ENCODE data around the gene SLC35F3. TPM values are rescaled to one million over a fixed set of nuclear protein-coding genes. Genes with fewer than 3 reads are reported as not detected.

The SLC35F3 gene
- total and polyA plus RNA-seq, 2 experiments from 2014 or later, result 1.0 to 3.2 TPM

DNA sequence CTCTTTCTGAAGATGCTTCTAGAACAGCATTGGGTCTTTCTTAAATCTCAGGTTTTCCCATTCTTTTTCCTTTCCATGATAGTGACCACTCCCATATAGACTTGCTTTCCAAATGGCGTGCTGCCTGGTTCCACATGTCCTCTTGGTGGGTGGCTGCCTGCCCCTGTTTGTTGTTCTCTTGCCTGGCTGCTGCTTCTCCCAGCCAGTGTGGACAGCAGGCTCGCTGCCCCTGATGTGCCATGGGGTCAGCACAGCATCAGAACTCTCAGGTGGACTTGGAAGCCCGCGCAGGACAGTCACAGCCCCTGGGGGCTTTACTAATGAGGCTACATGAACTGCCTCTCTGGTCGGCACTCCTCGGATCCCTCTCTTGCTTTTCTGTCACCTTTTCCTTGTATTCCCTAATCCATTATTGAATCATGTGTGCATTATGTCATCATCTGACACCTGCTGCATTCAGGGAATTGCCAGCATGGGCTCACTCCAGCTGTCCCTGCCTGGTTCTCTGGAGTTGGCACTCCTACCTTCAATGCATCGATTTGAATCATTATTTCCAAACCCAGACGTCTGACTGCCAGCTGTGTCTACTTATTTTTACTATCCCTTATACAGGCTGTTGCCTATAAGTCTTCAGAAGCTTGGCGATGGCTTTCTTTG, 368.3 kb downstream of the SLC35F3 start:
- no peaks in the 10 kb centered on the region for H3K79me2 ChIP-seq (replicated peaks; ENCODE audit: insufficient read depth)
- no peaks in the 10 kb centered on the region for H3K36me3 ChIP-seq (ENCODE audit: insufficient read depth)
- H3K9me2 ChIP-seq (ENCODE audit: insufficient read depth), result no peaks in the 10 kb centered on the region
- Mint-ChIP-seq H3K27me3 (ENCODE audit: insufficient read depth, low read depth, poor library complexity) (no peaks in the 10 kb centered on the region), H3K9me3 (peaks cover 11% of the 10 kb centered on the region; the same call in 1 of the 3 replicates), H3K27ac (no peak overlapping the region), H3K4me1 (no peaks in the 10 kb centered on the region), H3K4me3 (no peak overlapping the region), H3K36me3 (ENCODE audit: low read depth) (no peaks in the 10 kb centered on the region; the same call in 2 of the 3 replicates)
- H3K4me2 ChIP-seq, result no peak overlapping the region
- no peak for TF ChIP-seq EZH2 (IDR thresholded peaks at IDR 0.05; ENCODE audit: low read depth, unreplicated experiment)
- TF ChIP-seq ZNF114 (CRISPR knock-in tag; IDR thresholded peaks at IDR 0.05), result no peak
- no peak for TF ChIP-seq EZH2phosphoT487 (IDR thresholded peaks at IDR 0.05; ENCODE audit: unreplicated experiment)
- TF ChIP-seq, protein P1, sequence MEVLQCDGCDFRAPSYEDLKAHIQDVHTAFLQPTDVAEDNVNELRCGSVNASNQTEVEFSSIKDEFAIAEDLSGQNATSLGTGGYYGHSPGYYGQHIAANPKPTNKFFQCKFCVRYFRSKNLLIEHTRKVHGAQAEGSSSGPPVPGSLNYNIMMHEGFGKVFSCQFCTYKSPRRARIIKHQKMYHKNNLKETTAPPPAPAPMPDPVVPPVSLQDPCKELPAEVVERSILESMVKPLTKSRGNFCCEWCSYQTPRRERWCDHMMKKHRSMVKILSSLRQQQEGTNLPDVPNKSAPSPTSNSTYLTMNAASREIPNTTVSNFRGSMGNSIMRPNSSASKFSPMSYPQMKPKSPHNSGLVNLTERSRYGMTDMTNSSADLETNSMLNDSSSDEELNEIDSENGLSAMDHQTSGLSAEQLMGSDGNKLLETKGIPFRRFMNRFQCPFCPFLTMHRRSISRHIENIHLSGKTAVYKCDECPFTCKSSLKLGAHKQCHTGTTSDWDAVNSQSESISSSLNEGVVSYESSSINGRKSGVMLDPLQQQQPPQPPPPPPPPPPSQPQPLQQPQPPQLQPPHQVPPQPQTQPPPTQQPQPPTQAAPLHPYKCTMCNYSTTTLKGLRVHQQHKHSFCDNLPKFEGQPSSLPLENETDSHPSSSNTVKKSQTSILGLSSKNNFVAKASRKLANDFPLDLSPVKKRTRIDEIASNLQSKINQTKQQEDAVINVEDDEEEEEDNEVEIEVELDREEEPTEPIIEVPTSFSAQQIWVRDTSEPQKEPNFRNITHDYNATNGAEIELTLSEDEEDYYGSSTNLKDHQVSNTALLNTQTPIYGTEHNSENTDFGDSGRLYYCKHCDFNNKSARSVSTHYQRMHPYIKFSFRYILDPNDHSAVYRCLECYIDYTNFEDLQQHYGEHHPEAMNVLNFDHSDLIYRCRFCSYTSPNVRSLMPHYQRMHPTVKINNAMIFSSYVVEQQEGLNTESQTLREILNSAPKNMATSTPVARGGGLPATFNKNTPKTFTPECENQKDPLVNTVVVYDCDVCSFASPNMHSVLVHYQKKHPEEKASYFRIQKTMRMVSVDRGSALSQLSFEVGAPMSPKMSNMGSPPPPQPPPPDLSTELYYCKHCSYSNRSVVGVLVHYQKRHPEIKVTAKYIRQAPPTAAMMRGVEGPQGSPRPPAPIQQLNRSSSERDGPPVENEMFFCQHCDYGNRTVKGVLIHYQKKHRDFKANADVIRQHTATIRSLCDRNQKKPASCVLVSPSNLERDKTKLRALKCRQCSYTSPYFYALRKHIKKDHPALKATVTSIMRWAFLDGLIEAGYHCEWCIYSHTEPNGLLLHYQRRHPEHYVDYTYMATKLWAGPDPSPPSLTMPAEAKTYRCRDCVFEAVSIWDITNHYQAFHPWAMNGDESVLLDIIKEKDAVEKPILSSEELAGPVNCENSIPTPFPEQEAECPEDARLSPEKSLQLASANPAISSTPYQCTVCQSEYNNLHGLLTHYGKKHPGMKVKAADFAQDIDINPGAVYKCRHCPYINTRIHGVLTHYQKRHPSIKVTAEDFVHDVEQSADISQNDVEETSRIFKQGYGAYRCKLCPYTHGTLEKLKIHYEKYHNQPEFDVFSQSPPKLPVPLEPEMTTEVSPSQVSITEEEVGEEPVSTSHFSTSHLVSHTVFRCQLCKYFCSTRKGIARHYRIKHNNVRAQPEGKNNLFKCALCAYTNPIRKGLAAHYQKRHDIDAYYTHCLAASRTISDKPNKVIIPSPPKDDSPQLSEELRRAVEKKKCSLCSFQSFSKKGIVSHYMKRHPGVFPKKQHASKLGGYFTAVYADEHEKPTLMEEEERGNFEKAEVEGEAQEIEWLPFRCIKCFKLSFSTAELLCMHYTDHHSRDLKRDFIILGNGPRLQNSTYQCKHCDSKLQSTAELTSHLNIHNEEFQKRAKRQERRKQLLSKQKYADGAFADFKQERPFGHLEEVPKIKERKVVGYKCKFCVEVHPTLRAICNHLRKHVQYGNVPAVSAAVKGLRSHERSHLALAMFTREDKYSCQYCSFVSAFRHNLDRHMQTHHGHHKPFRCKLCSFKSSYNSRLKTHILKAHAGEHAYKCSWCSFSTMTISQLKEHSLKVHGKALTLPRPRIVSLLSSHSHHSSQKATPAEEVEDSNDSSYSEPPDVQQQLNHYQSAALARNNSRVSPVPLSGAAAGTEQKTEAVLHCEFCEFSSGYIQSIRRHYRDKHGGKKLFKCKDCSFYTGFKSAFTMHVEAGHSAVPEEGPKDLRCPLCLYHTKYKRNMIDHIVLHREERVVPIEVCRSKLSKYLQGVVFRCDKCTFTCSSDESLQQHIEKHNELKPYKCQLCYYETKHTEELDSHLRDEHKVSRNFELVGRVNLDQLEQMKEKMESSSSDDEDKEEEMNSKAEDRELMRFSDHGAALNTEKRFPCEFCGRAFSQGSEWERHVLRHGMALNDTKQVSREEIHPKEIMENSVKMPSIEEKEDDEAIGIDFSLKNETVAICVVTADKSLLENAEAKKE (CRISPR knock-in tag; IDR thresholded peaks at IDR 0.05), result no peak
- TF ChIP-seq REST (IDR thresholded peaks at IDR 0.05; ENCODE audit: unreplicated experiment), result no peak
- no peak for TF ChIP-seq NANOG (IDR thresholded peaks at IDR 0.05; ENCODE audit: borderline replicate concordance)
- no peak for TF ChIP-seq CREB1 (CRISPR knock-in tag; IDR thresholded peaks at IDR 0.05; ENCODE audit: low read depth)
- TF ChIP-seq, protein P2, sequence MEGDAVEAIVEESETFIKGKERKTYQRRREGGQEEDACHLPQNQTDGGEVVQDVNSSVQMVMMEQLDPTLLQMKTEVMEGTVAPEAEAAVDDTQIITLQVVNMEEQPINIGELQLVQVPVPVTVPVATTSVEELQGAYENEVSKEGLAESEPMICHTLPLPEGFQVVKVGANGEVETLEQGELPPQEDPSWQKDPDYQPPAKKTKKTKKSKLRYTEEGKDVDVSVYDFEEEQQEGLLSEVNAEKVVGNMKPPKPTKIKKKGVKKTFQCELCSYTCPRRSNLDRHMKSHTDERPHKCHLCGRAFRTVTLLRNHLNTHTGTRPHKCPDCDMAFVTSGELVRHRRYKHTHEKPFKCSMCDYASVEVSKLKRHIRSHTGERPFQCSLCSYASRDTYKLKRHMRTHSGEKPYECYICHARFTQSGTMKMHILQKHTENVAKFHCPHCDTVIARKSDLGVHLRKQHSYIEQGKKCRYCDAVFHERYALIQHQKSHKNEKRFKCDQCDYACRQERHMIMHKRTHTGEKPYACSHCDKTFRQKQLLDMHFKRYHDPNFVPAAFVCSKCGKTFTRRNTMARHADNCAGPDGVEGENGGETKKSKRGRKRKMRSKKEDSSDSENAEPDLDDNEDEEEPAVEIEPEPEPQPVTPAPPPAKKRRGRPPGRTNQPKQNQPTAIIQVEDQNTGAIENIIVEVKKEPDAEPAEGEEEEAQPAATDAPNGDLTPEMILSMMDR (conservative IDR thresholded peaks at IDR 0.05; ENCODE audit: low read depth in 2 of 2), result no peak
- no peak for TF ChIP-seq POLR2AphosphoS5 (IDR thresholded peaks at IDR 0.05; ENCODE audit: low read depth)
- TF ChIP-seq JUNB (IDR thresholded peaks at IDR 0.05; ENCODE audit: unreplicated experiment), result no peak
- no peak for TF ChIP-seq STAT1 (IDR thresholded peaks at IDR 0.05; ENCODE audit: unreplicated experiment)
- TF ChIP-seq ZNF331 (CRISPR knock-in tag; IDR thresholded peaks at IDR 0.05; ENCODE audit: low read depth), result no peak
- no peaks in the 10 kb centered on the region for H3K27me3 ChIP-seq (ENCODE audit: insufficient read depth)
- no peak overlapping the region for H2AFZ ChIP-seq
- H3F3A ChIP-seq (replicated peaks; ENCODE audit: low read depth), result no peaks in the 10 kb centered on the region
- H3K27ac ChIP-seq (ENCODE audit: low read depth), result no peak overlapping the region
- H3K4me3 ChIP-seq, result no peak overlapping the region
- no peaks in the 10 kb centered on the region for H4K20me1 ChIP-seq (replicated peaks; ENCODE audit: insufficient read depth)
- ATAC-seq (no peak), DNase-seq (ENCODE audit: low spot score) (no peak)
- H3K4me1 ChIP-seq (ENCODE audit: insufficient read depth), result no peaks in the 10 kb centered on the region
